Ovary (tissue), 3 donors: ENCODE data around the gene UBB.

Experiments used
- CTCF ChIP-seq, 3 donors: fragments of 450-650 bp in 2 of 3; fragments of 200-600 bp in 1 of 3; IDR thresholded peaks; one replicate each; pipeline versions ENCODE4 v1.5.1 to v1.8.0; 2016 to 2022; ENCODE audit warnings: antibody characterized with exemption in 3 of 3, mild to moderate bottlenecking in 1 of 3
- POLR2A ChIP-seq: fragments of 450-650 bp; IDR thresholded peaks from one replicate; pipeline ENCODE4 v1.6.1; 2017; ENCODE audit warnings: antibody characterized with exemption, mild to moderate bottlenecking, moderate library complexity
- donor health status: DM: no; HTN: no; CAD: no.

DNA sequence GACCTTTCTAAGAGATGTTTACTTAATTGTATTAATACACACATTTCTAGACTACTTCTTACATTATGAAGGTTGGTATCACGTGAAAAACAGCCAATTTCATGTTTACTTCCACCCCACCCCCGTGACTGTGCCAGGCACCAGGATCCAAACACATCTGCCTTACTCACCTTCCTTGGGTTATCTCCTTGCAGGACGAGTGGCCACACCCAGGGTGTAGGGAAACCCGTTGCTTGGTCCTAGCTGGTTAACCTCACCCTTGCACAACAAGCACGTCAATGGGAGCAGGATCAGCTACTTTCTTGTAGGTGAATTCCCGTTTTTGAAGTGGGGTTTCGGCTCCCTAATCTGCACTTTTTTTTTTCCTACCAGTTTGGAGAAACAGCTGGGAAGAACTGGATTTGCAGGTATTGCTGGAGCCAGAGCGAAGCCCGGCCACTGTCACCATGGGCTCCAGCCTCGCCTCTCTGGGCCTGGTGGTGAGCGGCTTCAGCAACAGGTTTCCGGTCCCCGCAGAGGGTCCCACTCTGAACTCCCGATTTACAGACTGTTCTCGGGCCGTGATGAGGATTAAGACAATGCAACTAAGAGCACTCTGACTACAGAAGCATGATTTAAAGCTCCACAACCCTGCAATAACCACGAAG is 2.1 kb upstream of the UBB start:
- TF ChIP-seq CTCF (IDR thresholded peaks at IDR 0.05): no peak
- TF ChIP-seq POLR2A: no peak
